Liver (tissue), 3 donors: ENCODE data around the gene OPTC.

Source experiments
- MAX ChIP-seq: IDR thresholded peaks from 2 replicates; pipeline ENCODE4 v1.6.1; 2016; ENCODE audit warnings: antibody characterized with exemption
- NR2F2 ChIP-seq: IDR thresholded peaks from 2 replicates; pipeline ENCODE4 v1.6.1; 2016; ENCODE audit warnings: antibody characterized with exemption
- SP1 ChIP-seq: IDR thresholded peaks from 2 replicates; pipeline ENCODE4 v1.6.1; 2018; ENCODE audit warnings: antibody characterized with exemption, mild to moderate bottlenecking
- TAF1 ChIP-seq: conservative IDR thresholded peaks from 2 replicates; pipeline ENCODE4 v1.6.1; 2016; ENCODE audit warnings: antibody characterized with exemption, mild to moderate bottlenecking
- TF ChIP-seq, protein P1 (sequence below): fragments of 150-350 bp; IDR thresholded peaks from 2 replicates; pipeline ENCODE4 v1.5.1; 2017; ENCODE audit warnings: improper control_type of control experiment, low read depth, low read length; ENCODE audit not compliant: missing input control
- TF ChIP-seq, protein P2 (sequence below): IDR thresholded peaks from 2 replicates; pipeline ENCODE4 v1.6.1; 2016; ENCODE audit warnings: antibody characterized with exemption
- donor health status: healthy.
- donor health status: healthy.

DNA sequence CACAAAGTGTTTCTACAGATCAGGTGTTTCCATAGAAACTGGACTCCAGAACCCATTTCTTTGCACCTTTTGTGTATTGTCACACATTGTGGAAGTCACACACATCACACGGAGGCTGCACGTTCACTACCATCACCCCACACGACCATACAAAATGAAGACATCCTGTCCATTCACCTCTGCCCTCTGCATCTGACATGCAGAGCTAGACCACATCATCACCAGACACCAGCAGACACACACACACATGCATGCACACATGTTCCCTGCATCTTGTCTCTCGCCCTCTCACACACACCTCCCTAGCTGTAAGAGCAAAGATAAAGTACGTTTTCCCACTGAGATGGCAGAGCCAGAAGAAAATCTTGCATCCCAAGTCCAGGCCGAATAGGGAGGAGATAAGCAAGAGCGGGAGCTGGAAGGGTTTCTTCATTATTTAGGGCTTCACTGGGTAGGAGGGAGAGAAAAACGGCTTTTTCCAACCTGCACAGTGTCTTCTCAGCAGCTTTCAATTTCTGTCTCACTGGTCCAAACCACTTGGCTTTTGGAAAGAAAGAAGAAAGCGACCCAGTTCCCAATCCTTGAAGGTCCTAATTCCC lies 17.6 kb upstream of the OPTC start:
- TF ChIP-seq TAF1 (no peak), NR2F2 (peak; percentile 27), MAX (no peak), SP1 (no peak)
- TF ChIP-seq, protein P1, sequence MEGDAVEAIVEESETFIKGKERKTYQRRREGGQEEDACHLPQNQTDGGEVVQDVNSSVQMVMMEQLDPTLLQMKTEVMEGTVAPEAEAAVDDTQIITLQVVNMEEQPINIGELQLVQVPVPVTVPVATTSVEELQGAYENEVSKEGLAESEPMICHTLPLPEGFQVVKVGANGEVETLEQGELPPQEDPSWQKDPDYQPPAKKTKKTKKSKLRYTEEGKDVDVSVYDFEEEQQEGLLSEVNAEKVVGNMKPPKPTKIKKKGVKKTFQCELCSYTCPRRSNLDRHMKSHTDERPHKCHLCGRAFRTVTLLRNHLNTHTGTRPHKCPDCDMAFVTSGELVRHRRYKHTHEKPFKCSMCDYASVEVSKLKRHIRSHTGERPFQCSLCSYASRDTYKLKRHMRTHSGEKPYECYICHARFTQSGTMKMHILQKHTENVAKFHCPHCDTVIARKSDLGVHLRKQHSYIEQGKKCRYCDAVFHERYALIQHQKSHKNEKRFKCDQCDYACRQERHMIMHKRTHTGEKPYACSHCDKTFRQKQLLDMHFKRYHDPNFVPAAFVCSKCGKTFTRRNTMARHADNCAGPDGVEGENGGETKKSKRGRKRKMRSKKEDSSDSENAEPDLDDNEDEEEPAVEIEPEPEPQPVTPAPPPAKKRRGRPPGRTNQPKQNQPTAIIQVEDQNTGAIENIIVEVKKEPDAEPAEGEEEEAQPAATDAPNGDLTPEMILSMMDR = no peak
- TF ChIP-seq, protein P2, sequence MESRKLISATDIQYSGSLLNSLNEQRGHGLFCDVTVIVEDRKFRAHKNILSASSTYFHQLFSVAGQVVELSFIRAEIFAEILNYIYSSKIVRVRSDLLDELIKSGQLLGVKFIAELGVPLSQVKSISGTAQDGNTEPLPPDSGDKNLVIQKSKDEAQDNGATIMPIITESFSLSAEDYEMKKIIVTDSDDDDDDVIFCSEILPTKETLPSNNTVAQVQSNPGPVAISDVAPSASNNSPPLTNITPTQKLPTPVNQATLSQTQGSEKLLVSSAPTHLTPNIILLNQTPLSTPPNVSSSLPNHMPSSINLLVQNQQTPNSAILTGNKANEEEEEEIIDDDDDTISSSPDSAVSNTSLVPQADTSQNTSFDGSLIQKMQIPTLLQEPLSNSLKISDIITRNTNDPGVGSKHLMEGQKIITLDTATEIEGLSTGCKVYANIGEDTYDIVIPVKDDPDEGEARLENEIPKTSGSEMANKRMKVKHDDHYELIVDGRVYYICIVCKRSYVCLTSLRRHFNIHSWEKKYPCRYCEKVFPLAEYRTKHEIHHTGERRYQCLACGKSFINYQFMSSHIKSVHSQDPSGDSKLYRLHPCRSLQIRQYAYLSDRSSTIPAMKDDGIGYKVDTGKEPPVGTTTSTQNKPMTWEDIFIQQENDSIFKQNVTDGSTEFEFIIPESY = no peak
